GM12891 (cell line): Measurements from ENCODE around the gene MCTP2.

Experiments
- POLR2A ChIP-seq: IDR thresholded peaks from 2 replicates; pipeline ENCODE4 v1.6.1; 2011; ENCODE audit warnings: low read depth, low read length, control low read depth
- POLR2AphosphoS5 ChIP-seq: IDR thresholded peaks from 2 replicates; pipeline ENCODE4 v1.6.1; 2011; ENCODE audit warnings: low read depth, low read length, control low read depth
- POU2F2 ChIP-seq: IDR thresholded peaks from 2 replicates; pipeline ENCODE4 v1.6.1; 2011; ENCODE audit warnings: low read depth, mild to moderate bottlenecking, control low read depth, low read length, moderate library complexity
- TAF1 ChIP-seq: IDR thresholded peaks from 2 replicates; pipeline ENCODE4 v1.6.1; 2011; ENCODE audit warnings: low read depth, low read length, control low read depth

GRCh38 chr15:94523873-94524272 is 292.5 kb downstream of the MCTP2 start:
- TF ChIP-seq TAF1 (no peak), POLR2A (no peak), POLR2AphosphoS5 (no peak), POU2F2 (no peak)
